H1 (cell line): Measurements from ENCODE around the gene IQCK. TPM values are rescaled to one million over a fixed set of nuclear protein-coding genes. Genes with fewer than 3 reads are reported as not detected.

ENCODE experiments used
- CTCF ChIA-PET: fragments of 300-600 bp; sonication (Branson Sonifier 250); formaldehyde crosslinking; loops from one replicate; lab custom pipeline; 2021; ENCODE audit not compliant: partially characterized antibody; lab: Charles Lee
- POLR2A ChIA-PET: fragments of 300-600 bp; sonication (Branson Sonifier 250); formaldehyde crosslinking; loops from one replicate; lab custom pipeline; 2021; ENCODE audit warnings: inconsistent platforms; ENCODE audit not compliant: partially characterized antibody; lab: Charles Lee
- DNase-seq, 2 experiments: peaks; one replicate each; pipeline versions ENCODE4 v3.0.0 to v3.0.0-alpha.2; 2010 to 2022; ENCODE audit warnings: low spot score in 2 of 2, low read depth in 1 of 2, mixed read lengths in 1 of 2
- FAIRE-seq: peaks from 2 replicates; lab custom pipeline; 2011; peaks lifted over from hg19 to GRCh38; lab: Jason Lieb, UNC
- H2AFZ ChIP-seq: 2 replicates; pipeline ENCODE4 v1.8.1; 2012; ENCODE audit warnings: low read length, inconsistent platforms
- H2AK5ac ChIP-seq: 2 replicates; pipeline ENCODE4 v1.6.1; 2013; ENCODE audit warnings: low read depth, low read length
- H2BK120ac ChIP-seq: replicated peaks from 2 replicates; pipeline ENCODE3; 2013; ENCODE audit warnings: low read depth, low read length, inconsistent platforms
- H2BK12ac ChIP-seq: 2 replicates; pipeline ENCODE4 v1.6.1; 2013; ENCODE audit warnings: low read depth, low read length
- H2BK15ac ChIP-seq: 2 replicates; pipeline ENCODE4 v1.6.1; 2013; ENCODE audit warnings: low read length
- H2BK20ac ChIP-seq: 2 replicates; pipeline ENCODE4 v1.6.1; 2013; ENCODE audit warnings: low read length
- H2BK5ac ChIP-seq: 2 replicates; pipeline ENCODE4 v1.6.1; 2013; ENCODE audit warnings: low read depth, low read length
- H3K14ac ChIP-seq: 2 replicates; pipeline ENCODE4 v1.6.1; 2013; ENCODE audit warnings: inconsistent platforms; ENCODE audit not compliant: insufficient read length
- H3K18ac ChIP-seq: 2 replicates; pipeline ENCODE4 v1.6.1; 2013; ENCODE audit warnings: low read length; ENCODE audit errors: extremely low read depth
- H3K23ac ChIP-seq: 2 replicates; pipeline ENCODE4 v1.6.1; 2013; ENCODE audit warnings: inconsistent platforms; ENCODE audit not compliant: insufficient read length
- H3K23me2 ChIP-seq: 2 replicates; pipeline ENCODE4 v1.6.1; 2013; ENCODE audit warnings: low read depth, low read length
- H3K27ac ChIP-seq: 2 replicates; pipeline ENCODE4 v1.6.1; 2011; ENCODE audit warnings: low read depth, low read length, inconsistent platforms
- H3K27me3 ChIP-seq, 4 experiments: replicated peaks in 1 of 4; 1 replicate in 1 of 4; 2 replicates in 3 of 4; pipeline versions ENCODE4 v1.6.1 to v1.8.1; 2011 to 2013; ENCODE audit warnings: low read length in 3 of 4, mild to moderate bottlenecking in 3 of 4, inconsistent platforms in 2 of 4, mixed read lengths in 2 of 4, moderate library complexity in 1 of 4; ENCODE audit not compliant: control insufficient read depth in 3 of 4, insufficient read depth in 3 of 4; ENCODE audit errors: extremely low read depth in 1 of 4
- H3K36me3 ChIP-seq, 4 experiments: 2 replicates each; pipeline versions ENCODE4 v1.6.1 to v1.8.1; 2011 to 2013; ENCODE audit warnings: mild to moderate bottlenecking in 4 of 4, low read length in 3 of 4, moderate library complexity in 2 of 4, control low read depth in 1 of 4, inconsistent platforms in 1 of 4; ENCODE audit not compliant: insufficient read depth in 4 of 4, control insufficient read depth in 2 of 4
- H3K4ac ChIP-seq: replicated peaks from 2 replicates; pipeline ENCODE3; 2013; ENCODE audit warnings: low read length, low read depth, mixed read lengths, inconsistent platforms; ENCODE audit not compliant: insufficient read length
- H3K4me1 ChIP-seq, 4 experiments: replicated peaks in 1 of 4; 1 replicate in 1 of 4; 2 replicates in 3 of 4; pipeline versions ENCODE4 v1.6.1 to v1.8.1; 2011 to 2013; ENCODE audit warnings: low read length in 3 of 4, inconsistent platforms in 2 of 4, mixed read lengths in 1 of 4; ENCODE audit not compliant: insufficient read depth in 4 of 4, control insufficient read depth in 3 of 4
- H3K4me2 ChIP-seq, 2 experiments: 2 replicates each; pipeline versions ENCODE4 v1.6.1 to v1.8.1; 2011 to 2013; ENCODE audit warnings: low read depth in 2 of 2, low read length in 2 of 2, control low read depth in 1 of 2, inconsistent platforms in 1 of 2, mild to moderate bottlenecking in 1 of 2; ENCODE audit not compliant: insufficient read depth in 1 of 2
- H3K4me3 ChIP-seq, 4 experiments: fragments of 200-600, 300-600 bp in 1 of 4; sonication (generic), shearing (Covaris generic), sonication (Bioruptor Twin) in 1 of 4; 2 replicates each; pipeline versions ENCODE4 v1.5.1 to v1.8.1; 2011 to 2016; ENCODE audit warnings: low read length in 4 of 4, low read depth in 3 of 4, control low read depth in 2 of 4, inconsistent platforms in 2 of 4, mild to moderate bottlenecking in 2 of 4, mixed read lengths in 1 of 4, moderate library complexity in 1 of 4; ENCODE audit not compliant: insufficient read depth in 2 of 4; ENCODE audit errors: extremely low read depth in 1 of 4
- H3K56ac ChIP-seq: replicated peaks from 2 replicates; pipeline ENCODE3; 2013; ENCODE audit warnings: low read depth, mild to moderate bottlenecking, mixed read lengths, low read length, inconsistent platforms; ENCODE audit not compliant: insufficient read length
- H3K79me1 ChIP-seq: 2 replicates; pipeline ENCODE4 v1.6.1; 2013; ENCODE audit warnings: low read depth, low read length, control low read depth
- H3K79me2 ChIP-seq, 2 experiments: 2 replicates each; pipeline versions ENCODE4 v1.6.1 to v1.8.1; 2012 to 2013; ENCODE audit warnings: low read length in 2 of 2, mild to moderate bottlenecking in 2 of 2, inconsistent platforms in 1 of 2; ENCODE audit not compliant: insufficient read depth in 2 of 2, control insufficient read depth in 1 of 2
- H3K9ac ChIP-seq, 4 experiments: replicated peaks in 1 of 4; 1 replicate in 1 of 4; 2 replicates in 3 of 4; pipeline versions ENCODE4 v1.6.1 to v1.8.1; 2011 to 2013; ENCODE audit warnings: low read depth in 3 of 4, low read length in 3 of 4, control low read depth in 2 of 4, mild to moderate bottlenecking in 2 of 4, moderate library complexity in 2 of 4, inconsistent platforms in 1 of 4; ENCODE audit errors: extremely low read depth in 1 of 4
- H3K9me3 ChIP-seq, 2 experiments: 2 replicates each; pipeline versions ENCODE4 v1.6.1 to v1.8.1; 2012 to 2013; ENCODE audit warnings: mild to moderate bottlenecking in 2 of 2, moderate library complexity in 2 of 2, control low read depth in 1 of 2, inconsistent platforms in 1 of 2, low read depth in 1 of 2, low read length in 1 of 2, mixed read lengths in 1 of 2; ENCODE audit not compliant: insufficient read depth in 2 of 2
- H4K20me1 ChIP-seq, 2 experiments: replicated peaks in 1 of 2; 2 replicates each; pipeline versions ENCODE3 to v1.8.1; 2011 to 2013; ENCODE audit warnings: inconsistent platforms in 2 of 2, low read length in 2 of 2, mild to moderate bottlenecking in 1 of 2; ENCODE audit not compliant: insufficient read depth in 2 of 2, control insufficient read depth in 1 of 2
- H4K5ac ChIP-seq: 2 replicates; pipeline ENCODE4 v1.6.1; 2013; ENCODE audit warnings: low read length, low read depth, mixed read lengths, inconsistent platforms; ENCODE audit not compliant: insufficient read length
- H4K8ac ChIP-seq: 2 replicates; pipeline ENCODE4 v1.8.0; 2013; ENCODE audit warnings: mild to moderate bottlenecking, moderate library complexity, low read length, inconsistent platforms; ENCODE audit not compliant: insufficient read depth; ENCODE audit errors: extremely low read depth
- H4K91ac ChIP-seq: replicated peaks from 2 replicates; pipeline ENCODE3; 2013; ENCODE audit warnings: low read length, mixed read lengths, inconsistent platforms; ENCODE audit not compliant: insufficient read length
- CHD1 ChIP-seq: IDR thresholded peaks from 2 replicates; pipeline ENCODE4 v1.6.1; 2012; ENCODE audit warnings: low read depth, low read length, improper control_type of control experiment
- FOSL1 ChIP-seq: IDR thresholded peaks from 2 replicates; pipeline ENCODE4 v1.6.1; 2011; ENCODE audit warnings: mild to moderate bottlenecking, low read depth, low read length, moderate library complexity; ENCODE audit not compliant: insufficient read depth
- PHF8 ChIP-seq: fragments of 200-600 bp; sonication (generic); conservative IDR thresholded peaks from 2 replicates; pipeline ENCODE4 v1.7.1; 2012; ENCODE audit warnings: low read depth, mild to moderate bottlenecking, inconsistent platforms, low read length, moderate library complexity
- POLR2AphosphoS5 ChIP-seq: IDR thresholded peaks from 2 replicates; pipeline ENCODE4 v1.6.1; 2011; ENCODE audit warnings: low read depth, low read length
- RFX5 ChIP-seq: IDR thresholded peaks from 2 replicates; pipeline ENCODE4 v1.6.1; 2011; ENCODE audit warnings: low read depth, low read length, improper control_type of control experiment, borderline replicate concordance
- SIN3A ChIP-seq, 2 experiments: IDR thresholded peaks in 1 of 2; conservative IDR thresholded peaks in 1 of 2; 2 replicates each; pipeline ENCODE4 v1.6.1; 2011 to 2012; ENCODE audit warnings: low read length in 2 of 2, improper control_type of control experiment in 1 of 2, low read depth in 1 of 2, mild to moderate bottlenecking in 1 of 2
- SUZ12 ChIP-seq: fragments of 200-600 bp; sonication (generic); IDR thresholded peaks from 2 replicates; pipeline ENCODE4 v1.6.1; 2012; ENCODE audit warnings: mild to moderate bottlenecking, inconsistent platforms, low read length, moderate library complexity, mixed read lengths
- TCF12 ChIP-seq: IDR thresholded peaks from 2 replicates; pipeline ENCODE4 v1.6.1; 2011; ENCODE audit warnings: low read depth, mild to moderate bottlenecking, low read length
- whole genome bisulfite sequencing, 2 experiments: shearing (Covaris generic) in 1 of 2; methylation state at CpG; one replicate each; pipeline versions ENCODE4 v1.1.6 to v1.1.7; 2013 to 2015; ENCODE audit warnings: low lambda C conversion rate in 2 of 2, mixed read lengths in 2 of 2, inconsistent platforms in 1 of 2, low coverage in 1 of 2, missing lambda C conversion rate in 1 of 2; ENCODE audit not compliant: insufficient replicate concordance in 2 of 2, insufficient coverage in 1 of 2, insufficient read length in 1 of 2; ENCODE audit errors: extremely low coverage in 1 of 2, missing lambda C conversion rate in 1 of 2; 5-methylcytosine and 5-hydroxymethylcytosine counted together
- polyA plus RNA-seq, 7 experiments: library from polyadenylated mRNA; depleted of rRNA in 3 of 7; stranded (reverse) in 5 of 7; unstranded in 2 of 7; fragments of >200 nt in 5 of 7; fragments of 200-250 nt in 2 of 7; gene quantifications; 1 replicate in 5 of 7; 2 replicates in 1 of 7; 4 replicates in 1 of 7; pipeline versions ENCODE4 v1.2.1 to v1.2.3, GENCODE V29; 2011 to 2013; ENCODE audit warnings: missing spikeins in 2 of 7, mixed read lengths in 2 of 7
- total RNA-seq: library from RNA; stranded (reverse); fragmentation: NEBNext Ultra II Directional; extraction: Animal tissue kit (Norgen Biotek cat#: 25700); gene quantifications from 2 replicates; pipeline ENCODE4 v1.2.1, GENCODE V29; 2021

IQCK gene
- total and polyA plus RNA-seq, 2 of the 8 experiments (the other 6 are each of a cell fraction or from before 2014, with no cell fraction given) = 6.2 to 9.3 TPM

GRCh38 chr16:19696328-19696727 lies 21.7 kb upstream of the IQCK start:
- H3K36me3 ChIP-seq = peaks cover 13 to 44% (median 27%) of the 10 kb centered on the region in 4 experiments
- TF ChIP-seq PHF8 (no peak), SIN3A (conservative IDR thresholded peaks at IDR 0.05 in 1 of 2, IDR thresholded peaks at IDR 0.05 in 1 of 2; ENCODE audit: low read depth in 1 of 2, low read length in 2 of 2) (no peak), CHD1 (no peak), FOSL1 (no peak), SUZ12 (no peak), RFX5 (no peak), POLR2AphosphoS5 (no peak), TCF12 (no peak)
- no peaks in the 10 kb centered on the region; a peak in 1 of 4 replicates for H3K79me2 ChIP-seq
- no peaks in the 10 kb centered on the region for H3K27me3 ChIP-seq
- DNase-seq (no peak), FAIRE-seq (no peak)
- H3K4me1 ChIP-seq = no peaks in the 10 kb centered on the region
- H3K79me1 ChIP-seq = peaks cover 3% of the 10 kb centered on the region; the same call in 1 of the 2 replicates
- peaks cover 6 to 17% of the 10 kb centered on the region in 2 experiments for H3K9me3 ChIP-seq
- no peak overlapping the region for H2BK15ac ChIP-seq
- H4K8ac ChIP-seq = no peak overlapping the region
- no peak overlapping the region for H2AFZ ChIP-seq
- no peak overlapping the region for H3K4me2 ChIP-seq
- H4K91ac ChIP-seq = no peak overlapping the region
- H4K5ac ChIP-seq = no peak overlapping the region
- H2BK20ac ChIP-seq = no peak overlapping the region
- H2AK5ac ChIP-seq = no peak overlapping the region
- WGBS, 2 experiments = 90% methylated on average over 10 of the region's 10 CpGs; no CpG with 5 or more reads in 1 of the 2 experiments
- no peaks in the 10 kb centered on the region for H4K20me1 ChIP-seq
- no peak overlapping the region for H3K56ac ChIP-seq
- no peak overlapping the region for H3K4me3 ChIP-seq
- no peak overlapping the region for H2BK12ac ChIP-seq
- H3K9ac ChIP-seq = no peak overlapping the region
- ChIA-PET POLR2A (interaction anchor here (0.7 to 5.2 kb wide), 10 partner anchors 8 to 188 kb away, joined by 3 to 23 read pairs (median 4); partner anchors contain the start of gene GPRC5B), CTCF (interaction anchor here (0.7 to 1.5 kb wide), 9 partner anchors 9 to 306 kb away, joined by 3 to 8 read pairs (median 3); no protein-coding TSS in a partner anchor)
- H3K23ac ChIP-seq = no peak overlapping the region
- no peak overlapping the region for H2BK120ac ChIP-seq
- H3K4ac ChIP-seq = no peak overlapping the region
- H2BK5ac ChIP-seq = no peak overlapping the region
- no peak overlapping the region for H3K18ac ChIP-seq
- no peaks in the 10 kb centered on the region for H3K23me2 ChIP-seq
- no peak overlapping the region for H3K14ac ChIP-seq
- no peak overlapping the region for H3K27ac ChIP-seq
